Ramos (cell line): ENCODE results near the gene MAGEB6B.
"Not testable (repeated sequence)": the region's sequence is repeated elsewhere in the genome, so short reads cannot be mapped to it uniquely, and the experiment has no call there.

Experiments
- in situ Hi-C: fragments of 300-500 bp; cut with MboI; formaldehyde crosslinking; loops from one replicate; pipeline ENCODE4 v1.14.3; 2022; ENCODE audit warnings: low sequenced_read_pairs; ENCODE audit not compliant: unreplicated experiment

Gene MAGEB6B

GRCh38 chrX:26160301-26160700, at the start of gene MAGEB6B:
Gene MAGEB6B (plus strand): TSS chrX:26160601. CDS start chrX:26160601, 0 bp downstream.
- in situ Hi-C loops, result no loop called here

- in situ Hi-C loops, result no loop called here
Measured at GRCh38 chrX:26138274-26138673, 22.1 kb upstream of the MAGEB6B start, which contains the start of gene MAGEB18. Gene MAGEB18 (plus strand): TSS chrX:26138343. CDS start chrX:26138986, 643 bp downstream.

GRCh38 chrX:26146024-26146423, 14.4 kb upstream of the MAGEB6B start:
- in situ Hi-C loops, result no loop called here

- in situ Hi-C loops, result no loop called here
Measured at GRCh38 chrX:26192204-26192603, 31.8 kb downstream of the MAGEB6B start, which contains the start of gene MAGEB6. Gene MAGEB6 (plus strand): TSS chrX:26192440. CDS start chrX:26193847, 1,407 bp downstream.

GRCh38 chrX:26203561-26203960, 43.2 kb downstream of the MAGEB6B start:
- in situ Hi-C loops, result no loop called here

GRCh38 chrX:26204717-26205116, 44.3 kb downstream of the MAGEB6B start:
- in situ Hi-C loops, result not testable (repeated sequence)

- in situ Hi-C loops, result no loop called here
Measured at GRCh38 chrX:26208012-26208411, 47.6 kb downstream of the MAGEB6B start.
